CD4-positive, alpha-beta T cell (primary cell): ENCODE results near the gene MED13. TPM values are rescaled to one million over a fixed set of nuclear protein-coding genes. Genes with fewer than 3 reads are reported as not detected.

ENCODE experiments used
- ATAC-seq: fragments of 200-7000 bp; cut with Tn5 transposase; one replicate; pipeline ENCODE4 v1.10.0; 2022; ENCODE audit warnings: mild to moderate bottlenecking; ENCODE audit not compliant: poor library complexity
- CTCF ChIA-PET: fragments of 350-600 bp; sonication (Branson Sonifier 250); formaldehyde crosslinking; loops from one replicate; lab custom pipeline; 2021; ENCODE audit warnings: antibody characterized with exemption, inconsistent platforms; lab: Charles Lee
- POLR2A ChIA-PET: fragments of 350-600 bp; sonication (Branson Sonifier 250); formaldehyde crosslinking; loops from one replicate; lab custom pipeline; 2021; ENCODE audit warnings: antibody characterized with exemption, inconsistent platforms; lab: Charles Lee
- DNase-seq, 14 experiments: peaks; one replicate each; pipeline ENCODE4 v3.0.0-alpha.2; 2013 to 2020; ENCODE audit warnings: mixed read lengths in 2 of 14
- H3K27ac ChIP-seq, 2 donors: one replicate each; pipeline versions ENCODE4 v1.5.1 to v1.7.0; 2013; ENCODE audit warnings: low read length in 2 of 2, low read depth in 1 of 2, mild to moderate bottlenecking in 1 of 2
- H3K27me3 ChIP-seq, 2 experiments: 1 replicate in 1 of 2; 2 replicates in 1 of 2; pipeline versions ENCODE4 v1.6.1 to v1.7.0; 2013; ENCODE audit warnings: low read length in 2 of 2, control low read depth in 1 of 2, mild to moderate bottlenecking in 1 of 2, moderate library complexity in 1 of 2; ENCODE audit not compliant: insufficient read depth in 2 of 2, control insufficient read depth in 1 of 2
- H3K36me3 ChIP-seq: one replicate; pipeline ENCODE4 v1.6.1; 2013; ENCODE audit warnings: low read length, control low read depth; ENCODE audit not compliant: insufficient read depth
- H3K4me1 ChIP-seq: one replicate; pipeline ENCODE4 v1.6.1; 2013; ENCODE audit warnings: low read length, control low read depth; ENCODE audit not compliant: insufficient read depth
- H3K4me3 ChIP-seq: one replicate; pipeline ENCODE4 v1.5.1; 2013; ENCODE audit warnings: mild to moderate bottlenecking, low read length, moderate library complexity
- H3K9me3 ChIP-seq, 2 experiments: 1 replicate in 1 of 2; 2 replicates in 1 of 2; pipeline versions ENCODE4 v1.6.1 to v1.7.0; 2013; ENCODE audit warnings: low read length in 2 of 2, mild to moderate bottlenecking in 2 of 2, control low read depth in 1 of 2, moderate library complexity in 1 of 2; ENCODE audit not compliant: control insufficient read depth in 1 of 2, insufficient read depth in 1 of 2
- H3K27ac Mint-ChIP-seq: one replicate; pipeline ENCODE4 v1.8.0; 2020; ENCODE audit warnings: mixed read lengths
- H3K27me3 Mint-ChIP-seq: one replicate; pipeline ENCODE4 v1.8.0; 2021; ENCODE audit warnings: mixed read lengths
- H3K36me3 Mint-ChIP-seq: one replicate; pipeline ENCODE4 v1.8.0; 2021; ENCODE audit warnings: low read depth, mixed read lengths
- H3K4me1 Mint-ChIP-seq: one replicate; pipeline ENCODE4 v1.8.0; 2021; ENCODE audit warnings: low read depth, mixed read lengths
- H3K4me3 Mint-ChIP-seq: one replicate; pipeline ENCODE4 v1.8.0; 2020; ENCODE audit warnings: mild to moderate bottlenecking, mixed read lengths
- H3K9me3 Mint-ChIP-seq: one replicate; pipeline ENCODE4 v1.8.0; 2020; ENCODE audit warnings: mixed read lengths
- CTCF ChIP-seq: fragments of 200-600 bp; IDR thresholded peaks from one replicate; pipeline ENCODE4 v1.8.0; 2022; ENCODE audit warnings: antibody characterized with exemption, mild to moderate bottlenecking
- intact Hi-C, 2 experiments: fragments of 100-400 bp; cut with DNase I in 1 of 2; cut with micrococcal nuclease in 1 of 2; formaldehyde crosslinking; loops; one replicate each; pipeline versions ENCODE4 v1.15.1 to v1.9.0; 2023 to 2025; cut with DNase I, micrococcal nuclease
- total RNA-seq, 174 experiments: library from RNA in 2 of 174; stranded (reverse) in 2 of 174; gene quantifications; one replicate each; pipeline ENCODE4 v1.2.3 and lab custom pipeline; 2021 to 2026

MED13 gene
- total RNA-seq, 2 experiments from 2014 or later = 75.7 to 85.8 TPM

- POLR2A ChIA-PET = no interaction called here
- Mint-ChIP-seq H3K36me3 (no peaks in the 10 kb centered on the region), H3K27ac (no peak overlapping the region), H3K4me3 (no peak overlapping the region), H3K4me1 (peaks cover 7% of the 10 kb centered on the region), H3K9me3 (no peaks in the 10 kb centered on the region), H3K27me3 (no peaks in the 10 kb centered on the region)
- H3K27ac ChIP-seq = no peak overlapping the region
- no peak for TF ChIP-seq CTCF
- ATAC-seq (no peak), DNase-seq (no peak)
- H3K36me3 ChIP-seq = no peaks in the 10 kb centered on the region
- CTCF ChIA-PET = no interaction called here
- intact Hi-C loops = no loop called here
- no peaks in the 10 kb centered on the region for H3K27me3 ChIP-seq
- no peak overlapping the region for H3K4me3 ChIP-seq
- no peaks in the 10 kb centered on the region for H3K4me1 ChIP-seq
- H3K9me3 ChIP-seq = no peaks in the 10 kb centered on the region
These were observed 33.6 kb upstream of the MED13 start for GRCh38 chr17:62098623-62099231.

DNA sequence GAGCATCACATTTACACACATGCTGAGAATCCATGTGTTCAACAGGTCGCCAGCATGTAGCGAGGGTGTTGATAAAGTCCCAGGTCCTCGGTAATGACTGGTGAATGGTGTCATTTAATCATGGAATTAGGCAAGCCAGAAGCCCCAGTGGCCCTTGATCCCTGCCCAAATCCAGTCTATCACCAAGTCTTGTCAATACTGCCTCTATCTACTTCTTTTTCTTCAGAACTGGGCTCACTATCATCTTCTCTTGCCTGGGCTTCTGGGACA, 31.3 kb upstream of the MED13 start:
- no peak overlapping the region for H3K27ac Mint-ChIP-seq
- H3K4me3 Mint-ChIP-seq = no peak overlapping the region
- H3K4me1 Mint-ChIP-seq = peaks cover 7% of the 10 kb centered on the region
- TF ChIP-seq CTCF = no peak
- H3K4me3 ChIP-seq = no peak overlapping the region
- H3K27me3 Mint-ChIP-seq = no peaks in the 10 kb centered on the region
- DNase-seq (no peak), ATAC-seq (no peak)
- intact Hi-C loops = no loop called here
- no peaks in the 10 kb centered on the region for H3K36me3 Mint-ChIP-seq
- ChIA-PET POLR2A (no interaction called here), CTCF (no interaction called here)
- H3K4me1 ChIP-seq = no peaks in the 10 kb centered on the region
- H3K27ac ChIP-seq = no peak overlapping the region
- H3K27me3 ChIP-seq = no peaks in the 10 kb centered on the region
- no peaks in the 10 kb centered on the region for H3K9me3 ChIP-seq
- H3K9me3 Mint-ChIP-seq = no peaks in the 10 kb centered on the region
- no peaks in the 10 kb centered on the region for H3K36me3 ChIP-seq

GRCh38 chr17:62094175-62094574, 29.1 kb upstream of the MED13 start:
- Histone ChIP-seq H3K27ac (no peak overlapping the region), H3K4me3 (no peak overlapping the region), H3K36me3 (no peaks in the 10 kb centered on the region), H3K27me3 (no peaks in the 10 kb centered on the region), H3K4me1 (no peaks in the 10 kb centered on the region), H3K9me3 (no peaks in the 10 kb centered on the region)
- no peak for TF ChIP-seq CTCF
- Mint-ChIP-seq H3K36me3 (no peaks in the 10 kb centered on the region), H3K4me3 (no peak overlapping the region), H3K27me3 (no peaks in the 10 kb centered on the region), H3K27ac (no peak overlapping the region), H3K9me3 (no peaks in the 10 kb centered on the region), H3K4me1 (peaks cover 7% of the 10 kb centered on the region)
- intact Hi-C loops = no loop called here
- CTCF ChIA-PET = no interaction called here
- no peak for ATAC-seq
- no peak for DNase-seq
- POLR2A ChIA-PET = no interaction called here
